Keratinocyte (primary cell): ENCODE data around the gene COX4I1. TPM values are rescaled to one million over a fixed set of nuclear protein-coding genes. Genes with fewer than 3 reads are reported as not detected.

Experiments
- DNase-seq: peaks from one replicate; pipeline ENCODE4 v3.0.0-alpha.2; 2011; ENCODE audit warnings: low read depth, missing footprints, low spot score
- FAIRE-seq: peaks from 2 replicates; lab custom pipeline; 2011; peaks lifted over from hg19 to GRCh38; lab: Jason Lieb, UNC
- H2AFZ ChIP-seq: 2 replicates; pipeline ENCODE4 v1.6.0; 2012; ENCODE audit warnings: low read length, control low read depth, inconsistent platforms; ENCODE audit not compliant: control insufficient read depth
- H3K27ac ChIP-seq: 2 replicates; pipeline ENCODE4 v1.5.1; 2011; ENCODE audit warnings: low read length; ENCODE audit not compliant: control insufficient read depth, insufficient read depth
- H3K27me3 ChIP-seq: 3 replicates; pipeline ENCODE4 v1.6.0; 2011; ENCODE audit warnings: low read length; ENCODE audit not compliant: control insufficient read depth, insufficient read depth; ENCODE audit errors: extremely low read depth
- H3K36me3 ChIP-seq, 2 experiments: 2 replicates in 1 of 2; 3 replicates in 1 of 2; pipeline ENCODE4 v1.5.1; 2011; ENCODE audit warnings: low read length in 2 of 2, mild to moderate bottlenecking in 1 of 2; ENCODE audit not compliant: control insufficient read depth in 2 of 2, insufficient read depth in 2 of 2; ENCODE audit errors: extremely low read depth in 1 of 2
- H3K4me1 ChIP-seq: 3 replicates; pipeline ENCODE4 v1.5.1; 2011; ENCODE audit warnings: low read length; ENCODE audit not compliant: control insufficient read depth, insufficient read depth; ENCODE audit errors: extremely low read depth
- H3K4me2 ChIP-seq: 3 replicates; pipeline ENCODE4 v1.6.0; 2011; ENCODE audit warnings: low read depth, low read length; ENCODE audit not compliant: control insufficient read depth, insufficient read depth; ENCODE audit errors: extremely low read depth
- H3K4me3 ChIP-seq, 3 experiments: fragments of 200-600 bp in 1 of 3; sonication (generic) in 1 of 3; 2 replicates in 2 of 3; 3 replicates in 1 of 3; pipeline ENCODE4 v1.5.1; 2011 to 2016; ENCODE audit warnings: low read length in 3 of 3, mild to moderate bottlenecking in 3 of 3, control low read depth in 2 of 3, inconsistent platforms in 1 of 3, low read depth in 1 of 3, mixed read lengths in 1 of 3, mixed run types in 1 of 3, moderate library complexity in 1 of 3; ENCODE audit not compliant: control insufficient read depth in 2 of 3, insufficient read depth in 2 of 3; ENCODE audit errors: extremely low read depth in 1 of 3
- H3K79me2 ChIP-seq: 2 replicates; pipeline ENCODE4 v1.6.0; 2012; ENCODE audit warnings: low read length; ENCODE audit not compliant: control insufficient read depth, insufficient read depth
- H3K9ac ChIP-seq: 3 replicates; pipeline ENCODE4 v1.6.0; 2011; ENCODE audit warnings: low read length; ENCODE audit not compliant: control insufficient read depth, insufficient read depth; ENCODE audit errors: extremely low read depth
- H3K9me1 ChIP-seq: 3 replicates; pipeline ENCODE4 v1.6.0; 2011; ENCODE audit warnings: low read length; ENCODE audit not compliant: control insufficient read depth, insufficient read depth; ENCODE audit errors: extremely low read depth
- H3K9me3 ChIP-seq: 2 replicates; pipeline ENCODE4 v1.5.1; 2012; ENCODE audit warnings: low read depth, low read length; ENCODE audit not compliant: control insufficient read depth
- H4K20me1 ChIP-seq: 3 replicates; pipeline ENCODE4 v1.6.0; 2011; ENCODE audit warnings: low read length; ENCODE audit not compliant: control insufficient read depth, insufficient read depth; ENCODE audit errors: extremely low read depth
- CTCF ChIP-seq, 3 experiments: IDR thresholded peaks in 1 of 3; conservative IDR thresholded peaks in 1 of 3; optimal IDR thresholded peaks in 1 of 3; 2 replicates in 2 of 3; 3 replicates in 1 of 3; pipeline versions ENCODE3 to v1.5.1; 2011; ENCODE audit warnings: low read length in 3 of 3, mild to moderate bottlenecking in 3 of 3, moderate library complexity in 2 of 3, control low read depth in 1 of 3, inconsistent platforms in 1 of 3; ENCODE audit not compliant: insufficient read depth in 2 of 3; ENCODE audit errors: extremely low read depth in 1 of 3
- EZH2 ChIP-seq: IDR thresholded peaks from one replicate; pipeline ENCODE4 v1.6.1; 2012; ENCODE audit warnings: inconsistent platforms, mild to moderate bottlenecking, low read length, moderate library complexity
- dilution Hi-C: fragments of 300-500 bp; cut with MboI; formaldehyde crosslinking; loops from one replicate; pipeline ENCODE4 v1.7.0; 2020; ENCODE audit warnings: low sequenced_read_pairs; ENCODE audit not compliant: extremely low pct_ligation_motif_present
- polyA plus RNA-seq, 5 experiments: library from polyadenylated mRNA; depleted of rRNA in 3 of 5; stranded (reverse) in 3 of 5; stranded (forward) in 1 of 5; unstranded in 1 of 5; fragments of >200 nt; gene quantifications; 1 replicate in 1 of 5; 2 replicates in 3 of 5; 3 replicates in 1 of 5; pipeline versions ENCODE4 v1.2.1 to v1.2.3, GENCODE V29; 2011 to 2012; ENCODE audit warnings: missing spikeins in 2 of 5, low read depth in 1 of 5, low replicate concordance in 1 of 5

The COX4I1 gene
- polyA plus RNA-seq, 1 donor (not counting 4 experiments of a cell fraction or from before 2014, with no cell fraction given) = 809 TPM

DNA sequence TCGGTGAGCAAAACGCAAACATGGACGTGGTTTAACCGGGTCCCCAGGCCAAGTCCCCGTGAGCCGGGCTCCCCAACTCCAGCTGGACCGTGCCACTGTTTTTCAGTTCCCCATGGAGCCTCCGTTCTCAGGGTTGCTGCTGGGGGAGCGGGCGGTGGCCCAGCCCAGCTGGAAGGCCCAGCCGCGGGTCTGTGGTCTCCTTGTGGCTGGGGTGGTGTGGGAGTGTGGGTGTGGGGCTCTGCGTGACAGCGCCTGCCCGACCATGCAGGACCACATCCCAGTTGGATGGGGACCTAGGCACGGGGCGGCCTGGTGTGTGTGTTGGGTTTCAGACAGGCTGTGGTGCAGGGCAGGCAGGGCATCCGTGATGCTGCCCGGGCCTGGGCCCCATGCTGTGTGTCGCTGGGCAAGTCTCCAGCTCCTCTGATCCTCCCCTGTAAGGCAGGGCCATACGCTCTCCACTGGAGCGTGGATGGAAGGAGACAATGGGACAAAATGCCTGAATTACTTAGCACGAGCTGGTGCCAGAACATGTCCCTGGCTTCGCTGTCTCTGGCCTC is 40.3 kb downstream of the COX4I1 start:
- Histone ChIP-seq H4K20me1 (no peaks in the 10 kb centered on the region), H3K4me1 (no peaks in the 10 kb centered on the region), H2AFZ (no peak overlapping the region), H3K36me3 (no peaks in the 10 kb centered on the region), H3K4me2 (no peak overlapping the region), H3K79me2 (no peaks in the 10 kb centered on the region), H3K27me3 (peaks cover 10% of the 10 kb centered on the region), H3K27ac (no peak overlapping the region), H3K9me1 (no peaks in the 10 kb centered on the region), H3K9me3 (no peaks in the 10 kb centered on the region), H3K4me3 (no peak overlapping the region), H3K9ac (no peak overlapping the region)
- FAIRE-seq (no peak), DNase-seq (no peak)
- dilution Hi-C loops = no loop called here
- TF ChIP-seq EZH2 (no peak), CTCF (optimal IDR thresholded peaks at IDR 0.05 in 1 of 3, IDR thresholded peaks at IDR 0.05 in 1 of 3, conservative IDR thresholded peaks at IDR 0.05 in 1 of 3; ENCODE audit: extremely low read depth in 1 of 3, insufficient read depth in 2 of 3, low read length in 3 of 3) (no peak)

DNA sequence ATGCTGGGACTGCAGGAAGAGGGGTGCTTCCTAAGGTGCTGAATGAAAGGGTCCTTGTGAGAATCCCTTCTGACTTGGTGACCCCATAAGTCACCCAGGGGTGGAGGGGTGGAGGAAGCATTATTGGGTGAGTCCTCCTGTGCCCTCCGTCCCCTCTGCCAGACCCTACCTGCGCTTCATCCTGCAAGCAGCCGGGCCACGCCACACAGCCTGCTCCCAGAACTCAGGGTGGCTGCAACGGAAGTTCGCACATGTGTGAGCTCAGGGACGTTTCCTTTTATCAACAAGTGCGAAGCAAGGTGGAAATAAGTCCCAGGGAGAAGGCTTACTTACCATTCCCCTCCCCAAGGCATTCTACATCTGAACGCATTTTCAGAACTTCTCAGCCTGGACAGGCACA is 40.9 kb downstream of the COX4I1 start:
- TF ChIP-seq EZH2 = no peak
- no peak for TF ChIP-seq CTCF (optimal IDR thresholded peaks at IDR 0.05 in 1 of 3, IDR thresholded peaks at IDR 0.05 in 1 of 3, conservative IDR thresholded peaks at IDR 0.05 in 1 of 3; ENCODE audit: extremely low read depth in 1 of 3, insufficient read depth in 2 of 3, low read length in 3 of 3)
- Histone ChIP-seq H3K79me2 (no peaks in the 10 kb centered on the region), H3K4me2 (no peak overlapping the region), H4K20me1 (no peaks in the 10 kb centered on the region), H2AFZ (no peak overlapping the region), H3K9ac (no peak overlapping the region), H3K9me3 (no peaks in the 10 kb centered on the region), H3K9me1 (no peaks in the 10 kb centered on the region), H3K36me3 (no peaks in the 10 kb centered on the region), H3K27me3 (peaks cover 10% of the 10 kb centered on the region), H3K4me1 (no peaks in the 10 kb centered on the region), H3K4me3 (no peak overlapping the region), H3K27ac (no peak overlapping the region)
- dilution Hi-C loops = no loop called here
- no peak for DNase-seq
- FAIRE-seq = no peak
